Activated CD4-positive, alpha-beta T cell treated with anti-CD3 and anti-CD28 coated beads for 36 hours (primary cell): ENCODE results near the gene KRTAP5-5. TPM values are rescaled to one million over a fixed set of nuclear protein-coding genes. Genes with fewer than 3 reads are reported as not detected.

ENCODE experiments used
- ATAC-seq: fragments of 200-7000 bp; cut with Tn5 transposase; one replicate; pipeline ENCODE4 v1.10.0; 2021; ENCODE audit warnings: mild to moderate bottlenecking, moderate library complexity
- CTCF ChIA-PET: fragments of 350-600 bp; sonication (Branson Sonifier 250); formaldehyde crosslinking; loops from one replicate; lab custom pipeline; 2021; ENCODE audit warnings: antibody characterized with exemption; lab: Charles Lee
- POLR2A ChIA-PET: fragments of 350-600 bp; sonication (Branson Sonifier 250); formaldehyde crosslinking; loops from one replicate; lab custom pipeline; 2021; ENCODE audit warnings: antibody characterized with exemption, inconsistent platforms; lab: Charles Lee
- DNase-seq: peaks from one replicate; pipeline ENCODE4 v3.0.0-alpha.2; 2020
- H3K27ac Mint-ChIP-seq: one replicate; pipeline ENCODE4 v1.8.0; 2021; ENCODE audit warnings: mixed read lengths
- H3K27me3 Mint-ChIP-seq: one replicate; pipeline ENCODE4 v1.8.0; 2021; ENCODE audit warnings: mixed read lengths
- H3K36me3 Mint-ChIP-seq: one replicate; pipeline ENCODE4 v1.8.0; 2021; ENCODE audit warnings: low read depth, mixed read lengths
- H3K4me1 Mint-ChIP-seq: one replicate; pipeline ENCODE4 v1.8.0; 2021; ENCODE audit warnings: mixed read lengths
- H3K4me3 Mint-ChIP-seq: one replicate; pipeline ENCODE4 v1.8.0; 2021; ENCODE audit warnings: mild to moderate bottlenecking, moderate library complexity, mixed read lengths
- H3K9me3 Mint-ChIP-seq: one replicate; pipeline ENCODE4 v1.8.0; 2021; ENCODE audit warnings: low read depth, mixed read lengths
- intact Hi-C, 2 experiments: fragments of 100-400 bp; cut with DNase I in 1 of 2; cut with micrococcal nuclease in 1 of 2; formaldehyde crosslinking; loops; one replicate each; pipeline versions ENCODE4 v1.14.2 to v1.15.1; 2022 to 2024; cut with DNase I, micrococcal nuclease
- total RNA-seq, 2 experiments: library from RNA; stranded (reverse); gene quantifications; one replicate each; pipeline ENCODE4 v1.2.3, GENCODE V29; 2021

Gene KRTAP5-5
- total RNA-seq, 2 experiments from 2014 or later, result not detected

DNA sequence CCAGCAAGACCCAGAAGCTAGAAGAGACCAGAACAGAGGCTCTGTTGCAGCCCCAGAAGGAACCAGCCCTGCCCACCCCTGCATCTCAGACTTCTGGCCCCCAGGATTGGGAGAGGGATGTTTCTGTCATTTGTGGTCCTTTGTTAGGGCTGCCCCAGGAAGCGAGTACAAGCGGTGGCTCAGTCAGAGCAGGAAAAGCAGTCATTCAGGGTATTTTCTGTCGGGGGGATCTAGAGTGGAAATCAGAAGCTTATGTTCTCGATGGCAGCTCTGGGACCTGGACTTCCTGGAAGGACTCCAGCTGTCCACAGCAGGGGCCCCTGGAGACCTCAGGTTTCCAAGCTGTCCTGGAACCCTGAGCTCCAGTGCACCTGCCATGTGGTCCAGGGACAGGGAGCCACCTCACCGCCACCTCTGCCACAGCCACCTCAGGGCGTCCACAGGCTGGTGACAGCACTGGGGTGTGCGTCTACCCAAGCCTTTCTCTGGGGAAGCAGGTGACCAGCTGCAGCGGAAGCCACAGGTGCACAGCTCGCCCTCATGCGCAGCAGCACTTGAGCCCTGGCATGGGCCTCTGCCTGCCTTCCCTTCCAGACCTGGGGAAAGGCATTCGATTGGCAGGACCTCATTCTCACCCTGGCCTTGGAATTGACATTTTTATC is 2.6 kb downstream of the KRTAP5-5 start:
- intact Hi-C loops, result no loop called here
- Mint-ChIP-seq H3K27ac (no peak overlapping the region), H3K27me3 (peaks cover 17% of the 10 kb centered on the region), H3K9me3 (no peaks in the 10 kb centered on the region), H3K4me1 (peaks cover 5% of the 10 kb centered on the region), H3K36me3 (no peaks in the 10 kb centered on the region), H3K4me3 (no peak overlapping the region)
- POLR2A ChIA-PET, result no interaction called here
- DNase-seq (no peak), ATAC-seq (no peak)
- CTCF ChIA-PET, result interaction anchor here (1.0 to 2.2 kb wide), 3 partner anchors 20 to 62 kb away, joined by 4 to 6 read pairs (median 5); no protein-coding TSS in a partner anchor

DNA sequence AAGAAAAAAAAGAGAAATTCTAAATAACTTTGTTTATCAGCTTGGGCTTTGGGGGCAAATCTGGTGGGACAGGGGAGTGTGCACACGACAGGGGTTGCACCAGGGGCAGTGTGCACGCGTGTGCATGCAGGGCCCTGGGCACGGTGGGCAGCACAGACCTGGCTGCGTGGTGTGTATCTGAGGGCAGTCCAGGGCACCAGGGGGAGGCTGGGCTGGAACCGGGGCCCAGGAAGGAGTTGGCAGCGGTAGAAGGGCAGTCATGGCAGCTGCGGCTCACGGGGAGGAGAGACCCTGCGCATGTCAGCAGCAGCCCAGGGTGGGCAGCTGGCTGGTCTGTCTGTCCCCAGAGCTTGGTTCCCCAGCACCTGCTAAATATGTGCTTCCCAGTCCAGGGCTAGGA is 4.3 kb downstream of the KRTAP5-5 start:
- ATAC-seq (no peak), DNase-seq (no peak)
- Mint-ChIP-seq H3K4me3 (no peak overlapping the region), H3K9me3 (no peaks in the 10 kb centered on the region), H3K36me3 (no peaks in the 10 kb centered on the region), H3K27ac (no peak overlapping the region), H3K4me1 (peaks cover 4% of the 10 kb centered on the region), H3K27me3 (peaks cover 16% of the 10 kb centered on the region)
- CTCF ChIA-PET, result interaction anchor here (0.6 to 2.2 kb wide), 7 partner anchors 9 to 519 kb away, joined by 3 to 6 read pairs (median 4); no protein-coding TSS in a partner anchor
- POLR2A ChIA-PET, result no interaction called here
- intact Hi-C loops, result no loop called here

DNA sequence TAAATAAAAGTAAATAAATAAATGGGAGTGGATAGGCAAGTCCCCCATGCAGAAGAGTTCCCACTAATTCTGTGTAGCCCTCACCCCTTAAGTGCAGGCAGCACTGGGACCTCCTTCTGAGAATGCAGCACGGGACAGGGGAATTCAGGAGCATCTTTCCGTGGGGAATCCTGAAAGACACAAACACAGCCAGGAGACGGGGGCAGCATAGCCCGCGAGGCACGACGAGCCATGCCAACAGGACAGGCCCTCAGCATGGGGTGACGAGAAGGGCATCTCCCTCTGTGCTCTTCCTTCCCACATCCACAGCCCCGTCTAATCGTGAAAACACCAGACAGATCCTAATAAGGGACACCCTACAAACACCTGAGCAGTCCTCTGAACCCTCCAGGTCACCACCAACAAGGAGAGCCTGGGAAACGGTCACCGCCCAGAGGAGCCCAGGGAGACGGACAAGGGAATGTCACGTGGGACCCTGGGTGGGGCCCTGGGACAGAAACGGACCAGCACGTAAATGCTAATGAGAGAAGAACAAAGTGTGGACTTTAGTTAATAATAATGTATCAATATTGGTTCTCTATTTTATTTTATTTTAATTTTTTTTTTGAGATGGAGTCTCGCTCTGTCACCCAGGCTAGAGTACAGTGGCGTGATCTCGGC is 6.8 kb downstream of the KRTAP5-5 start:
- Mint-ChIP-seq H3K9me3 (no peaks in the 10 kb centered on the region), H3K27ac (no peak overlapping the region), H3K4me3 (no peak overlapping the region), H3K4me1 (peaks cover 2% of the 10 kb centered on the region), H3K27me3 (peaks cover 10% of the 10 kb centered on the region), H3K36me3 (no peaks in the 10 kb centered on the region)
- intact Hi-C loops, result no loop called here
- CTCF ChIA-PET, result interaction anchor here (0.6 kb wide), 1 partner anchor 269 kb away, joined by 3 read pairs; no protein-coding TSS in a partner anchor
- ATAC-seq (no peak), DNase-seq (no peak)
- POLR2A ChIA-PET, result no interaction called here

DNA sequence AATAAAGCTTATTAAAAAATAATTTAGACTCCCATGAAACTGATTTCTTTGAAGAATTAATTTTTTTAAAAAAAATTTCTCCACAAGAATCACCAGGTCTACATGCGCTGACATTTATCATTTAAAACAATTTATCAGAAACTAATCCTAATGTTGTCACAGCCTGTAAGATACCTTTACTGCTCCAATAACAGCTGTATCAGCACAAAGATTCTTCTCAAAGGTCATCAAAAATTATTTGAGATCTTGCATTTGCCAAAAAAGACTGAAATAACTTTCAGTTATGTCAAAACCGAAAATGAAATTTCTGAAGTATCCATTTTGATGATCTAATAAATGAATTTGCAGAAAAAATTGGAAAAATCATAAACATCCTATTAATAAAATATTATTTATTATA is 8.1 kb downstream of the KRTAP5-5 start:
- Mint-ChIP-seq H3K4me3 (no peak overlapping the region), H3K4me1 (no peaks in the 10 kb centered on the region), H3K9me3 (no peaks in the 10 kb centered on the region), H3K36me3 (no peaks in the 10 kb centered on the region), H3K27ac (no peak overlapping the region), H3K27me3 (peaks cover 5% of the 10 kb centered on the region)
- no peak for ATAC-seq
- ChIA-PET CTCF (interaction anchor here (0.8 to 1.7 kb wide), 4 partner anchors 8 to 513 kb away, joined by 3 to 7 read pairs (median 4); partner anchors contain the start of gene KRTAP5-5), POLR2A (no interaction called here)
- intact Hi-C loops, result no loop called here
- DNase-seq, result no peak

DNA sequence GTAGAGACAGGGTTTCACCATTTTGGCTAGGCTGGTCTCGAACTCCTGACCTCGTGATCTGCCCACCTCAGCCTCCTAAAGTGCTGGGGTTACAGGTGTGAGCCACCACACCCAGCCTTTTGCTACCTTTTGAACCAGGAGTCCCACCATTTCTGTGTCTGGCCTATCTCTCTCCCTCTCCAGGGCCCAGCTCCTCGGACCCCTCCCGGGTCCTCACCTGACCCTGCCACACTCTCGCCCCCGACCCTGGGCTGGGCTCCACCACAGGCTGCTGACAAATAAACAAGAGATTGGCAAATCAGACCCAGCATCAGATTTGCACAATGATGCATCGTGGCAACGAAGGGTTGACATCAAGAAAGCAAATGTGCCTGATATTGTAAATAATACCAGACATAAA is 8.8 kb downstream of the KRTAP5-5 start:
- no peak overlapping the region for H3K27ac Mint-ChIP-seq
- no peak overlapping the region for H3K4me3 Mint-ChIP-seq
- no peaks in the 10 kb centered on the region for H3K9me3 Mint-ChIP-seq
- DNase-seq (no peak), ATAC-seq (no peak)
- no peaks in the 10 kb centered on the region for H3K4me1 Mint-ChIP-seq
- CTCF ChIA-PET, result interaction anchor here (1.4 to 1.7 kb wide), 2 partner anchors 9 to 14 kb away, joined by 5 to 7 read pairs; partner anchors contain the start of gene KRTAP5-5
- POLR2A ChIA-PET, result no interaction called here
- H3K36me3 Mint-ChIP-seq, result no peaks in the 10 kb centered on the region
- H3K27me3 Mint-ChIP-seq, result peaks cover 5% of the 10 kb centered on the region
- intact Hi-C loops, result no loop called here

DNA sequence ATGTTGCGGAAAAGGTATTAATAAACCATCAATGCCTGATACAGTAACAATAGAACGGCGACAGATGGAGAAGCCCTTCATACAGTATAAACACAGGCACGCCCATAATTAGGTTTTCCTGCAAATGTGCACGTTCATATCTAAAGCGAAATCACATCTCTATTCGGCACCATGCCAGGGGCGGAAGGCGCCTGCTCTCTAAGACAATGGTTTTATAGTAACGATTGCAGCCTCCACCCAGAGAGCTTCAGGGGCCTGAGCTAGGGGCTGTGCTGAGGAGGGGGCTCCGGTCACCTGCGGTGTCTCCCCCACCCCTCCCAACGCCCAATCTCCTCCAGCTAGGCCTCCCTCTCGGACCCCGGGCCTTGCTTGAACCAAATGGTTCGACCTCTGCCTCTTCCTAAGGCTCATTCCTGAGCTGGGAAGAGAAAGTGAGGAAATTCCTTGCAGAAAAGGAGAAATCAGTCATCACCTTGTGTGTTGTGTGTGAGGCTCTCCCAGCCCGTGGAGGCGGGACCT is 9.6 kb downstream of the KRTAP5-5 start:
- Mint-ChIP-seq H3K27ac (no peak overlapping the region), H3K36me3 (no peaks in the 10 kb centered on the region), H3K4me1 (no peaks in the 10 kb centered on the region), H3K27me3 (peaks cover 5% of the 10 kb centered on the region), H3K4me3 (no peak overlapping the region), H3K9me3 (no peaks in the 10 kb centered on the region)
- ChIA-PET CTCF (interaction anchor here (0.6 to 1.2 kb wide), 8 partner anchors 9 to 1116 kb away, joined by 3 to 4 read pairs (median 3); no protein-coding TSS in a partner anchor), POLR2A (no interaction called here)
- DNase-seq (no peak), ATAC-seq (no peak)
- intact Hi-C loops, result no loop called here

DNA sequence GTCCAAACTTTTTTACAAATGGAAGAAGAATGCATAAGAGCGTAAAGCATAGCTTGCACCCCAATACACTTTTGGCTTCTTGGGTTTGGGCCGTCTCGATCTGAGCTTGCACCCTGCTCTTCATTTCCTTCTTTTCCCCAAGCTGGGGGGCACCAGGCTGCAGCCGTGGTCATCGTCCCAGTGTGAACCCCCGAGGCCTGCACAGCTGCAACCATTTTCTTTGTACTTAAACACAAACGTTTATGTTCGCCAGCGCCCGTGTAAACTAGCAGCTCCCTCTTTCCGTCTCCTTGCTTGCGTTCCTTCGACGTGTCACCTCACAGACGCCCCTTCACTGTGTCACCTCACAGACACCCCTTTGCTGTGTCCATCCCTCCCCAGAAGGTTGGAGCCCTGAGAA is 10.1 kb downstream of the KRTAP5-5 start:
- Mint-ChIP-seq H3K27me3 (peaks cover 6% of the 10 kb centered on the region), H3K9me3 (no peaks in the 10 kb centered on the region), H3K36me3 (no peaks in the 10 kb centered on the region), H3K27ac (no peak overlapping the region), H3K4me1 (no peaks in the 10 kb centered on the region), H3K4me3 (no peak overlapping the region)
- CTCF ChIA-PET, result interaction anchor here (0.5 to 1.2 kb wide), 8 partner anchors 9 to 1116 kb away, joined by 3 to 4 read pairs (median 3); no protein-coding TSS in a partner anchor
- intact Hi-C loops, result no loop called here
- ATAC-seq, result no peak
- POLR2A ChIA-PET, result no interaction called here
- DNase-seq, result no peak

DNA sequence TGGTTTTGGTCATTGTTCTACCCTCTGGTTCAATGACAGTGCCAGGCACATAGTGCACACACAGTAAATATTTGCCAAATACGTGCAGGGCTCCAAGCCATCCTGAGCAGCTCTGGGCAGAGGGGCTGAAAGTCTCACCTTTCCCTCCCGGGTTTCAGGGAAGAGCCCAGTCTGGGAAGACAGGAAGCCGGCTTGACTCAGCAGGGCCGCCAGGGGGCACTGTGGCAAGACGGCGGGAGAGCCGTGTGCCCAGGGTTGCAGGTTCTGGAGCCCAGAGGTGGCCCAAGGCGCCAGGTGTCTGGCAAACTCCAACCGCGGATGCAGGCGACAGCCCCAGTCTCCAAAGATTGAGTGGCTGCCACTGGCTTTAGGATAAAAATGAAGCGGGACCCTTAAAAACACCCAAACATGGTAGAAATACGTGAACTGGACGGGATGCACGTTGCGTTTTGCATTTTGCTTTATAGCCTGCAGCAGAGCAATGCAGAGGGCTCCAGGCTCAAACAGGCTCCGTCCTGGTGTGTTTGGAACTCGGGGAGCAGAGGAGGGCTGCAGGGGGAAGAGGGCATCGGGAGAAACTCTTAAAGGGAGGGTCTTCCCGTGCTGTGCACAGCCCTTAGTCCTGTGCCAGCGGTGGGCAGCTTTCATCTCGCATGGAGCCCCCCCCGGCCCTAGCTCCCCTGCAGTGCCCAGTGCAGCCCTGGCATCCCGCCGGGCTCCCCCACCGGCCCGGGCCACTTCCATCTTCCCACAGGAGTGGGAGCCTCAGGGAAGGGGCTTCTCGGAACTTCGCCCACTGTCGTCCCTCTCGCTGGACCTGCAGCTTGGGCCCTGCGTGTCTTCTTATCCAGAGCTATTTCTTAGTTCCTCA is 10.7 kb downstream of the KRTAP5-5 start:
- Mint-ChIP-seq H3K36me3 (no peaks in the 10 kb centered on the region), H3K4me1 (no peaks in the 10 kb centered on the region), H3K4me3 (no peak overlapping the region), H3K27ac (no peak overlapping the region), H3K27me3 (peaks cover 6% of the 10 kb centered on the region), H3K9me3 (no peaks in the 10 kb centered on the region)
- intact Hi-C loops, result no loop called here
- DNase-seq (peak; percentile 54), ATAC-seq (peak; percentile 49)
- ChIA-PET CTCF (interaction anchor here (0.5 to 1.7 kb wide), 10 partner anchors 11 to 1117 kb away, joined by 3 to 9 read pairs (median 3); no protein-coding TSS in a partner anchor), POLR2A (no interaction called here)

DNA sequence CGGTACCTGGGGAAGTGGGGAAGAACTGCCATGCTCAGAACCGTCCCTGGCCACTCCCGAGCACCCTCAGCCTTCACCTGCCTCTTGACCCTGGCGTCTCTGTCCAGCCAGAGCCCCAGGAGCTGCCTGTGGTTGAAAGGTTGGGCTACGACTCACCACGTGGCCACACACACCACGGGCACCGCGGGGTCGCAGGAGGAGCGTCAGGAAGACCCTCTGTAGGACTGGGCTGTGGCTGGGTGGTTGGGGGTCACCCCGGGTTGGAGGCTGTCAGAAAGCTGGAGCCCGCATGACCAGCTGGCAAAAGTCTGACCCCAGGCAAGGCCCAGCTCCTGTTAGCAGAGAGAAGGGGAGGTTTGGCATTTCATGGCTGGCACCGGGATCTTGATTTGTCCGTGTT is 11.5 kb downstream of the KRTAP5-5 start:
- intact Hi-C loops, result no loop called here
- Mint-ChIP-seq H3K36me3 (no peaks in the 10 kb centered on the region), H3K9me3 (no peaks in the 10 kb centered on the region), H3K27me3 (peaks cover 6% of the 10 kb centered on the region), H3K27ac (no peak overlapping the region), H3K4me1 (no peaks in the 10 kb centered on the region), H3K4me3 (no peak overlapping the region)
- POLR2A ChIA-PET, result no interaction called here
- CTCF ChIA-PET, result interaction anchor here (0.7 to 1.7 kb wide), 4 partner anchors 10 to 112 kb away, joined by 3 to 9 read pairs (median 4); no protein-coding TSS in a partner anchor
- DNase-seq, result no peak
- ATAC-seq, result no peak

DNA sequence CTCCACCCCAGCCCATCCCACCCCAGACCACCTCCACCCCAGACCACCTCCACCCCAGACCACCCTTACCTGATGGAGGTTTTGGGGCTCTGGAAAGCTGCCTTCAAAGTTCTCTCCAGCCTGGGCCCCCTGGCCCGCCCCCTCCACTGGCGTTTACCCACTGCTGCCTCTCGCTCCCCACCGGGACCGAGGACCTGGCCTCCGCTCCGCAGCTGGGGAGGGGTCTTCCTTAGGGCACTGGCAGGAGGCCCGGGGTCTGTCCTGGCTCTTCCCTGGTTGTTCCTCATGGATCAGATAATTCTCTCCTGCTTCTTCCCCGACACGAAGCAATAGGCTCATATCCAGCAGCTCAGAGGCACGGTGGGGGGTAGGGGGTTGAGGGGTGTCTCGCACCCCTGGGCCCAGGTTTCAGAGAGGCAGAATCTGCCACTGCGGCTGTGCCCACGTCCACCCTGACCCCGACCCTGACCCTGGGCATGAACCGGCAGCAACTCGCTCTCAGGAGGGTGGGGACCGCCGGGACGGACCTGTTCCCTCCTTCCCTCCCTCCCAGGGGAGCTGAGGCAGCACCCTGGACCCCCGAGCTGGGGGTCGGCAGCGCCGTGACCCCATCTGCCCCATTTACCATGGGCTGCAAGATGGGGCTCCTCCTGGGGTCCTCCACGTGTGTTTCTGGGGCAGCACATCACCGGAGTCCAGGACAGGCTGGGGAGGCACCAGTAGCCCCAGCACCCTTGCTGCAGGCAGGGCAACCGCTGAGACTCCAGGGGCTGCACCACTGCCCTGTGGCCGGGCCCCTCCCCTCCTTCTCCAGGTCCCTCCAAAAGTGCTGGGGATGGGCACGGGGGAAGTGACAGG is 12.9 kb downstream of the KRTAP5-5 start:
- no peak for DNase-seq
- Mint-ChIP-seq H3K4me3 (no peak overlapping the region), H3K27ac (no peak overlapping the region), H3K9me3 (no peaks in the 10 kb centered on the region), H3K36me3 (no peaks in the 10 kb centered on the region), H3K27me3 (peaks cover 6% of the 10 kb centered on the region), H3K4me1 (no peaks in the 10 kb centered on the region)
- ChIA-PET CTCF (interaction anchor here (0.6 to 1.0 kb wide), 3 partner anchors 9 to 52 kb away, joined by 3 to 4 read pairs (median 3); no protein-coding TSS in a partner anchor), POLR2A (no interaction called here)
- ATAC-seq, result no peak
- intact Hi-C loops, result no loop called here
